Colonic mucosa (tissue), 4 donors: ENCODE measurements around the gene ANKRD52. TPM values are rescaled to one million over a fixed set of nuclear protein-coding genes. Genes with fewer than 3 reads are reported as not detected.

Source experiments
- DNase-seq: peaks from one replicate; pipeline ENCODE4 v3.0.0-alpha.2; 2020
- H3K27ac ChIP-seq: fragments of 200-600 bp; one replicate; pipeline ENCODE4 v1.8.0; 2021
- H3K27me3 ChIP-seq: fragments of 200-600 bp; one replicate; pipeline ENCODE4 v1.8.0; 2021
- H3K36me3 ChIP-seq: fragments of 200-600 bp; one replicate; pipeline ENCODE4 v1.8.0; 2021
- H3K4me1 ChIP-seq: fragments of 200-600 bp; one replicate; pipeline ENCODE4 v1.8.0; 2021; ENCODE audit warnings: mild to moderate bottlenecking
- H3K4me3 ChIP-seq: fragments of 200-600 bp; one replicate; pipeline ENCODE4 v1.8.0; 2021
- H3K9ac ChIP-seq, 2 donors: one replicate each; pipeline ENCODE4 v1.7.0; 2013; ENCODE audit warnings: control low read depth in 2 of 2, low read depth in 2 of 2, low read length in 2 of 2
- H3K9me3 ChIP-seq: fragments of 200-600 bp; one replicate; pipeline ENCODE4 v1.8.0; 2021
- intact Hi-C: fragments of 100-400 bp; cut with DNase I; formaldehyde crosslinking; loops from one replicate; pipeline ENCODE4 v1.14.1; 2022
- total RNA-seq, 2 donors: library from RNA; stranded (reverse); fragmentation: NEBNext Ultra II Directional in 1 of 2; extraction: Animal tissue kit (Norgen Biotek cat#: 25700) in 1 of 2; gene quantifications; one replicate each; pipeline ENCODE4 v1.2.1, GENCODE V29; 2021
- TF ChIP-seq, protein P1 (sequence below): fragments of 200-600 bp; IDR thresholded peaks from one replicate; pipeline ENCODE4 v1.8.0; 2022; ENCODE audit warnings: antibody characterized with exemption, mild to moderate bottlenecking
- donor health status: healthy.
- donor health status: DM: no; HTN: no; CAD: no.
- donor health status: DM: no; HTN: no; CAD: no.

ANKRD52 gene
- total RNA-seq, 2 donors from 2014 or later: 39.3 to 57.7 TPM

DNA sequence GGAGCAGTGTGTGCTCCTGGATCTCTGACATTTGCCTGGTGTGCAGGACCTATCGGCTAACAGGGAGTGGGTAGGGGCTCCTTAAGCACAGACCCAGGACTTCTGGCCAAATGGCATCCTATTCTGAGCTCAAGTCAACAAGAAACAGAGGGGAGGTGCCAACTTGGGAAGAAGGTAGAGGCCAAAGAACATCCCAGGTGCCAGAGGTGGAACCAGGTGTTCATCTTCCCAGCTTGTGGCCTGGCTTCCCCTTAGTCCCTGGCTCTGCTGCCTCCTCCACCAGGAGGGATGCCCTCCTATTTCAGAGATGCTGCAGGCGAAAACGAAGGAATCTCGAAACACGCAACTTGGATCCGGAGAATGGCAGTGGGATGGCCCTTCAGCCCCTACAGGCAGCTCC is 22.1 kb downstream of the ANKRD52 start:
- Histone ChIP-seq H3K9ac (no peak overlapping the region), H3K9me3 (no peaks in the 10 kb centered on the region), H3K27me3 (no peaks in the 10 kb centered on the region), H3K4me1 (no peaks in the 10 kb centered on the region), H3K36me3 (no peaks in the 10 kb centered on the region), H3K27ac (no peak overlapping the region), H3K4me3 (no peak overlapping the region)
- TF ChIP-seq, protein P1, sequence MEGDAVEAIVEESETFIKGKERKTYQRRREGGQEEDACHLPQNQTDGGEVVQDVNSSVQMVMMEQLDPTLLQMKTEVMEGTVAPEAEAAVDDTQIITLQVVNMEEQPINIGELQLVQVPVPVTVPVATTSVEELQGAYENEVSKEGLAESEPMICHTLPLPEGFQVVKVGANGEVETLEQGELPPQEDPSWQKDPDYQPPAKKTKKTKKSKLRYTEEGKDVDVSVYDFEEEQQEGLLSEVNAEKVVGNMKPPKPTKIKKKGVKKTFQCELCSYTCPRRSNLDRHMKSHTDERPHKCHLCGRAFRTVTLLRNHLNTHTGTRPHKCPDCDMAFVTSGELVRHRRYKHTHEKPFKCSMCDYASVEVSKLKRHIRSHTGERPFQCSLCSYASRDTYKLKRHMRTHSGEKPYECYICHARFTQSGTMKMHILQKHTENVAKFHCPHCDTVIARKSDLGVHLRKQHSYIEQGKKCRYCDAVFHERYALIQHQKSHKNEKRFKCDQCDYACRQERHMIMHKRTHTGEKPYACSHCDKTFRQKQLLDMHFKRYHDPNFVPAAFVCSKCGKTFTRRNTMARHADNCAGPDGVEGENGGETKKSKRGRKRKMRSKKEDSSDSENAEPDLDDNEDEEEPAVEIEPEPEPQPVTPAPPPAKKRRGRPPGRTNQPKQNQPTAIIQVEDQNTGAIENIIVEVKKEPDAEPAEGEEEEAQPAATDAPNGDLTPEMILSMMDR: no peak
- intact Hi-C loops: no loop called here
- DNase-seq: no peak

DNA sequence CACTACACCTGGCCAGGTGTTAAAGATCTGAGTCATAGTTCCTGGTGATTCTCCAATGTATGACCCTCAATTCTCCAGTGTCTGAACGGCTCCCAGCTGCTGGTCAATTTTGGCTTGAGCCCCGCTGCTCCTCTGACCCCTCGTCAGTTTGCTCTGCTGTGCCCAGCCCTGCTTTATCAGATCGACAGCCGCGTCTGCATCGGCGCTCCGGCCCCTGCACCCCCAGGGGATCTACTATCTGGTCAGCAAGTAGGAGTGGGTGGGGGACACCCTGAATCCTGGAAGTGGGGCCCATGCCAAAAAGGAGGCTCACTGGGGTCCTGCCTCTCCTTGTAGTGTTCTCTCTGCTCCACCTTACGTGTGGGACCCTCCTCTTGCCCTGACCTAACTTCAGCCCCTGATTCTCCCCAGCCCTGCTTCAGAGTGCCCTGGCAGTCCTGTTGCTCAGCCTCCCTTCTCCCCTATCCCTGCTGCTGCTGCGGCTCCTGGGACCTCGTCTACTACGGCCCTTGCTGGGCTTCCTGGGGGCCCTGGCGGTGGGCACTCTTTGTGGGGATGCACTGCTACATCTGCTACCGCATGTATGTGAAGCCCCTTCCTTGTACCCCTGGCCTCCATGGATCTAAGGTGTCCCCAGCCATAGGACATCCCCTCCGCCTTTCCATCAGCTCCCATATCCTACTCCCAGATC is 23.3 kb downstream of the ANKRD52 start:
- H3K4me3 ChIP-seq: no peak overlapping the region
- TF ChIP-seq, protein P1: no peak
- no peak for DNase-seq
- no peaks in the 10 kb centered on the region for H3K27me3 ChIP-seq
- H3K27ac ChIP-seq: no peak overlapping the region
- H3K4me1 ChIP-seq: no peaks in the 10 kb centered on the region
- no peaks in the 10 kb centered on the region for H3K9me3 ChIP-seq
- H3K36me3 ChIP-seq: no peaks in the 10 kb centered on the region
- H3K9ac ChIP-seq: no peak overlapping the region
- intact Hi-C loops: no loop called here

DNA sequence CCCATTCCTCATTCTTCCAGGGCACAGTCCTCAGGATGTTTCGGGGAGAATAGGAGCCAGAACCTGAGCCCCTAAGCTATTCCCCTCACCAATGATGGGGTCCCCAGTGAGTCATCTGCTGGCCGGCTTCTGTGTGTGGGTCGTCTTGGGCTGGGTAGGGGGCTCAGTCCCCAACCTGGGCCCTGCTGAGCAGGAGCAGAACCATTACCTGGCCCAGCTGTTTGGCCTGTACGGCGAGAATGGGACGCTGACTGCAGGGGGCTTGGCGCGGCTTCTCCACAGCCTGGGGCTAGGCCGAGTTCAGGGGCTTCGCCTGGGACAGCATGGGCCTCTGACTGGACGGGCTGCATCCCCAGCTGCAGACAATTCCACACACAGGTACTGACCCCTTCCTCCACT is 27.0 kb downstream of the ANKRD52 start:
- TF ChIP-seq, protein P1: no peak
- no peaks in the 10 kb centered on the region for H3K36me3 ChIP-seq

DNA sequence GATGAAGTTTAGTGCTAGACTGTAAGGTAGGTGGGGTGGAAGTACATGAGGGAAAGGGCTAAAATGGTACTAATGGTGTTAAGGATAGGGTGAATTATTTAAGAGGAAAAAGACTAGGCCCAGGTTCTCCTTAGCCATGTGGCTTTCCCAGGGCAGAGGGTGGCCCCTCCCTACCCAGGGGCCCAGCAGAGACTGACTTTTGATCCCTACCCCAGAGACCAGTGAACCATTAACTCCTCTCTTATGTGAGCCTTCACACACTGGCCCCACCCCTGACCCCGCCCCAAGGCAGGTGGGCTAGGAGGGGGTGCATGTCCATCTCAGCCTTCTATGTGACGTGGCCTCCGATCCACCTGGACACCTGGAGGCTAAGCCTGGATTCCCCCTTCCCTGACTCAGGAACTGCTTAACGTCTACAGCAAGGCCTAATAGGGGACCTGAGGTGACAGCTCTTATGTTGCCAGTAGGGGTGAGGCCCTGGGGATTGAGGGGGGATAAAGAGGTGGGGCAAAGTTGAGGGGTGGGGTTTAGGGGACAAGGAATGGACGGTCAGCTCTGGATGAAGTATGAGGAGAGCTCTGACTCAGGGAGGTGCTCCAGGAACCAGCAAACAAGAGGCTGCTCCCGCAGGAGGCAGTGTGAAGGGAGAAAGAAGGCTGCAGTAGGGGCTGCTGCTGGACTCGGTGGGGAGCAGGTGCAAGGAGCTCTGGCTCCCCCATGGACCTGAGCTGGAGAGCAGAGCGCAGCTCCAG is 27.6 kb downstream of the ANKRD52 start:
- H3K27ac ChIP-seq: peak overlapping the region; percentile 75
- DNase-seq: peak; percentile 92
- TF ChIP-seq, protein P1: no peak
- H3K9ac ChIP-seq: peak overlapping the region; percentile 70 to 89
- H3K4me3 ChIP-seq: peak overlapping the region; percentile 41
- H3K27me3 ChIP-seq: no peaks in the 10 kb centered on the region
- H3K36me3 ChIP-seq: no peaks in the 10 kb centered on the region
- no peaks in the 10 kb centered on the region for H3K9me3 ChIP-seq
- intact Hi-C loops: no loop called here
- H3K4me1 ChIP-seq: no peaks in the 10 kb centered on the region

More for the DNA sequence above, 27.0 kb downstream of the ANKRD52 start:
- DNase-seq: no peak
- no peaks in the 10 kb centered on the region for H3K27me3 ChIP-seq
- intact Hi-C loops: no loop called here
- no peaks in the 10 kb centered on the region for H3K9me3 ChIP-seq
- H3K27ac ChIP-seq: peak overlapping the region; percentile 75
- H3K4me1 ChIP-seq: no peaks in the 10 kb centered on the region
- peak overlapping the region; percentile 41 for H3K4me3 ChIP-seq
- H3K9ac ChIP-seq: peak overlapping the region; percentile 70 to 89

DNA sequence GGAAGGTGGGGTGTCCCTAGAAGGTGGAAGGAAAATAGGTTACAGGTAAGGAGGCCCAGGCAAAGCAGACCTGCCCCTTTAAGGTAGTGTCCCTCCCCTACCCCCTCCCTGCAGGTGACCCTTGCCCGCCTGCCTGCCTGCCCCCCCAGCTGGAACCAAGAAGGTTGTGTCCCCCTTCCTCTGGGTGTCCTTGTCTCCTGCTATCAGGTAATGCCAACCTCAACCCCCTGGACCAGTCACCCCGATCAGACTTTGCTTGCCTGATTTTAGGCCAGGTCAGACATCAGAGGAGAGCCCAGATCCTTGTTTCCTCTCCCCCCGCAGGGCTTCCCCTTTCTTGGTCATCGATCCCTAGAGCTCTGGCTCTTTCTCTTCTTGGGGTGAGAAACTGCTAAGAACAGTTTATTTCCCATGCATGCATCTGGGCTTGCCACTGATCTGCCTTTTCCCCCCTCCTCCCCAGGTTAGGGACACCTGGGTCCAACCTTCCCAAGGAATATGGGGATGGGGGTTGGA is 28.2 kb downstream of the ANKRD52 start, which contains the start of gene SLC39A5:
Gene SLC39A5 (plus strand): TSS at position 136 of the 516 bp plus-strand sequence. CDS start 1,224 bp downstream, outside the sequence.
- peak; percentile 40 for DNase-seq
- intact Hi-C loops: no loop called here
- TF ChIP-seq, protein P1: no peak
- Histone ChIP-seq H3K9me3 (no peaks in the 10 kb centered on the region), H3K4me3 (peak within 1 kb of the TSS; percentile 41), H3K36me3 (no peaks in the 10 kb centered on the region), H3K4me1 (peaks cover 1% of the 10 kb centered on the region), H3K9ac (peak within 1 kb of the TSS; percentile 70 to 89), H3K27me3 (no peaks in the 10 kb centered on the region), H3K27ac (peak within 1 kb of the TSS; percentile 75)
